MM.1S (cell line): ENCODE measurements around the gene CSRP1.

Experiments used
- EZH2 ChIP-seq: fragments of 300-600 bp; sonication (generic); optimal IDR thresholded peaks from 2 replicates; pipeline ENCODE3; 2017; ENCODE audit warnings: low read depth, mild to moderate bottlenecking, antibody characterized with exemption, low read length, mixed read lengths
- TF ChIP-seq, protein P1 (sequence below): fragments of 300-600 bp; sonication (generic); IDR thresholded peaks from 2 replicates; pipeline ENCODE4 v1.5.1; 2016; ENCODE audit warnings: antibody characterized with exemption, low read length, mixed read lengths

DNA sequence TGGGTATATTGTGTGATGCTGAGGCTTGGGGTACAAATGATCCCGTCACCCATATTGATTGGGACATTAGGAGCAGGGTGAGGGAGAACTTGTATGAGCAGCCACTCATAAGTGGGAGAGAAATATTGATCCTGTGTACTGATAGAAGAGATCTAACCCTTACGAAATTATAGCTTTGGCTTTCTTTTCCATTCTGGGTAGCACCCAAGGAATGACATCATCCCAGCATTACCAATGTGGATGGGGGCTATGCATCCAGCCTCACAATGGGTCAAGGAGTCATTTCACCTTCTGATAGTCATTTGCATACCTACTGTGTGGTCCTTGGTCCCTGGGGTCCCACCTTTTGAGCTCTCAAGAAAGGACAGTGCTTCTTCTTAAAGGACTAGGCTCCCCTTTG is 30.1 kb upstream of the CSRP1 start:
- TF ChIP-seq, protein P1, sequence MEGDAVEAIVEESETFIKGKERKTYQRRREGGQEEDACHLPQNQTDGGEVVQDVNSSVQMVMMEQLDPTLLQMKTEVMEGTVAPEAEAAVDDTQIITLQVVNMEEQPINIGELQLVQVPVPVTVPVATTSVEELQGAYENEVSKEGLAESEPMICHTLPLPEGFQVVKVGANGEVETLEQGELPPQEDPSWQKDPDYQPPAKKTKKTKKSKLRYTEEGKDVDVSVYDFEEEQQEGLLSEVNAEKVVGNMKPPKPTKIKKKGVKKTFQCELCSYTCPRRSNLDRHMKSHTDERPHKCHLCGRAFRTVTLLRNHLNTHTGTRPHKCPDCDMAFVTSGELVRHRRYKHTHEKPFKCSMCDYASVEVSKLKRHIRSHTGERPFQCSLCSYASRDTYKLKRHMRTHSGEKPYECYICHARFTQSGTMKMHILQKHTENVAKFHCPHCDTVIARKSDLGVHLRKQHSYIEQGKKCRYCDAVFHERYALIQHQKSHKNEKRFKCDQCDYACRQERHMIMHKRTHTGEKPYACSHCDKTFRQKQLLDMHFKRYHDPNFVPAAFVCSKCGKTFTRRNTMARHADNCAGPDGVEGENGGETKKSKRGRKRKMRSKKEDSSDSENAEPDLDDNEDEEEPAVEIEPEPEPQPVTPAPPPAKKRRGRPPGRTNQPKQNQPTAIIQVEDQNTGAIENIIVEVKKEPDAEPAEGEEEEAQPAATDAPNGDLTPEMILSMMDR = no peak
- TF ChIP-seq EZH2 = no peak
